ENCODE data around the gene EPHA3.
A peak's percentile ranks its signal among the peaks of the same experiment; 100 is the strongest.

EPHA3 gene

GRCh38 chr3:89154416-89154815 lies 47.0 kb downstream of the EPHA3 start:
- no peak for DNase-seq

GRCh38 chr3:89155811-89156210 lies 48.4 kb downstream of the EPHA3 start:
- DNase-seq = no peak

- DNase-seq = no peak
Observed at GRCh38 chr3:89157575-89157974, 50.2 kb downstream of the EPHA3 start.

GRCh38 chr3:89159605-89160004 lies 52.2 kb downstream of the EPHA3 start:
- DNase-seq = no peak

- DNase-seq = no peak
Observed at GRCh38 chr3:89164774-89165173, 57.4 kb downstream of the EPHA3 start.

- no peak for DNase-seq
Observed at GRCh38 chr3:89165636-89166263, 58.3 kb downstream of the EPHA3 start.

GRCh38 chr3:89171687-89172545 lies 64.5 kb downstream of the EPHA3 start:
- DNase-seq = no peak

- DNase-seq = no peak
Observed at GRCh38 chr3:89173546-89173945, 66.1 kb downstream of the EPHA3 start.

- DNase-seq = no peak
Observed at GRCh38 chr3:89179355-89180001, 72.1 kb downstream of the EPHA3 start.

GRCh38 chr3:89180334-89180733 lies 72.9 kb downstream of the EPHA3 start:
- DNase-seq = no peak

- DNase-seq = no peak
Observed at GRCh38 chr3:89182056-89182455, 74.6 kb downstream of the EPHA3 start.

- DNase-seq = no peak
Observed at GRCh38 chr3:89184151-89184995, 77.0 kb downstream of the EPHA3 start.

GRCh38 chr3:89186456-89186855 lies 79.0 kb downstream of the EPHA3 start:
- DNase-seq = peak; percentile 45

- no peak for DNase-seq
Observed at GRCh38 chr3:89198591-89198990, 91.2 kb downstream of the EPHA3 start.

- no peak for DNase-seq
Observed at GRCh38 chr3:89212619-89213018, 105.2 kb downstream of the EPHA3 start.

GRCh38 chr3:89216016-89216739 lies 108.8 kb downstream of the EPHA3 start:
- no peak for DNase-seq

- peak; percentile 58 for DNase-seq
Observed at GRCh38 chr3:89217148-89217685, 109.8 kb downstream of the EPHA3 start.

- no peak for DNase-seq
Observed at GRCh38 chr3:89221924-89222323, 114.5 kb downstream of the EPHA3 start.

GRCh38 chr3:89223188-89223587 lies 115.8 kb downstream of the EPHA3 start:
- DNase-seq = no peak

GRCh38 chr3:89227218-89227617 lies 119.8 kb downstream of the EPHA3 start:
- no peak for DNase-seq

GRCh38 chr3:89227634-89228033 lies 120.2 kb downstream of the EPHA3 start:
- no peak for DNase-seq

GRCh38 chr3:89232155-89232554 lies 124.7 kb downstream of the EPHA3 start:
- no peak for DNase-seq

Data from NCI-H524 treated with DMSO at 0.1 percent for 48 hours (cell line).